Measurements from ENCODE around the gene PTPRO.

PTPRO gene

GRCh38 chr12:15458008-15458407, 135.7 kb downstream of the PTPRO start:
- no peak for DNase-seq

- DNase-seq, result no peak
These were observed 146.6 kb downstream of the PTPRO start for GRCh38 chr12:15468911-15469310.

GRCh38 chr12:15469356-15469755, 147.0 kb downstream of the PTPRO start:
- no peak for DNase-seq

GRCh38 chr12:15472036-15472435, 149.7 kb downstream of the PTPRO start:
- DNase-seq, result no peak

GRCh38 chr12:15474766-15475165, 152.5 kb downstream of the PTPRO start:
- no peak for DNase-seq

- no peak for DNase-seq
These were observed 155.5 kb downstream of the PTPRO start for GRCh38 chr12:15477761-15478160.

- DNase-seq, result no peak
These were observed 159.5 kb downstream of the PTPRO start for GRCh38 chr12:15481846-15482245.

GRCh38 chr12:15485466-15485865, 163.2 kb downstream of the PTPRO start:
- DNase-seq, result no peak

GRCh38 chr12:15486859-15487258, 164.6 kb downstream of the PTPRO start:
- no peak for DNase-seq

- DNase-seq, result no peak
These were observed 166.2 kb downstream of the PTPRO start for GRCh38 chr12:15488481-15488880.

- no peak for DNase-seq
These were observed 172.2 kb downstream of the PTPRO start for GRCh38 chr12:15494329-15495046.

GRCh38 chr12:15495746-15496145, 173.4 kb downstream of the PTPRO start:
- DNase-seq, result no peak

- no peak for DNase-seq
These were observed 174.4 kb downstream of the PTPRO start for GRCh38 chr12:15496738-15497137.

- no peak for DNase-seq
These were observed 175.5 kb downstream of the PTPRO start for GRCh38 chr12:15497671-15498292.

- no peak for DNase-seq
These were observed 179.9 kb downstream of the PTPRO start for GRCh38 chr12:15502211-15502610.

GRCh38 chr12:15505616-15506015, 183.3 kb downstream of the PTPRO start:
- no peak for DNase-seq

- no peak for DNase-seq
These were observed 192.7 kb downstream of the PTPRO start for GRCh38 chr12:15515010-15515409.

- no peak for DNase-seq
These were observed 197.8 kb downstream of the PTPRO start for GRCh38 chr12:15520083-15520482.

- DNase-seq, result no peak
These were observed 198.5 kb downstream of the PTPRO start for GRCh38 chr12:15520844-15521243.

- DNase-seq, result no peak
These were observed 200.4 kb downstream of the PTPRO start for GRCh38 chr12:15522574-15523187.

- no peak for DNase-seq
These were observed 203.1 kb downstream of the PTPRO start for GRCh38 chr12:15525441-15525840.

- DNase-seq, result no peak
These were observed 203.7 kb downstream of the PTPRO start for GRCh38 chr12:15526033-15526432.

- DNase-seq, result no peak
These were observed 205.1 kb downstream of the PTPRO start for GRCh38 chr12:15527201-15528080.
